ENCODE measurements around the gene IQGAP3. TPM values are rescaled to one million over a fixed set of nuclear protein-coding genes. Genes with fewer than 3 reads are reported as not detected.
"Not testable (repeated sequence)": the region's sequence is repeated elsewhere in the genome, so short reads cannot be mapped to it uniquely, and the experiment has no call there.

Gene IQGAP3
- total RNA-seq, 1 donor from 2014 or later, result 1.3 TPM

GRCh38 chr1:156612666-156613065, 40.3 kb upstream of the IQGAP3 start:
- Histone ChIP-seq H3K36me3 (no peaks in the 10 kb centered on the region), H3K27ac (no peak overlapping the region), H3K4me3 (no peak overlapping the region), H3K27me3 (peaks cover 7% of the 10 kb centered on the region), H3K4me1 (no peaks in the 10 kb centered on the region), H3K9me3 (no peaks in the 10 kb centered on the region)
- no peak for TF ChIP-seq CTCF (IDR thresholded peaks at IDR 0.05)
- ATAC-seq (no peak), DNase-seq (no peak)
- intact Hi-C loops (cut with DNase I), result no loop called here

GRCh38 chr1:156610072-156610471, 37.7 kb upstream of the IQGAP3 start:
- ATAC-seq; H3K9me3 ChIP-seq; H3K27me3 ChIP-seq; H3K4me3 ChIP-seq; H3K36me3 ChIP-seq; H3K27ac ChIP-seq; intact Hi-C loops (cut with DNase I); H3K4me1 ChIP-seq: not testable (repeated sequence)
- peak; percentile 23 for DNase-seq

DNA sequence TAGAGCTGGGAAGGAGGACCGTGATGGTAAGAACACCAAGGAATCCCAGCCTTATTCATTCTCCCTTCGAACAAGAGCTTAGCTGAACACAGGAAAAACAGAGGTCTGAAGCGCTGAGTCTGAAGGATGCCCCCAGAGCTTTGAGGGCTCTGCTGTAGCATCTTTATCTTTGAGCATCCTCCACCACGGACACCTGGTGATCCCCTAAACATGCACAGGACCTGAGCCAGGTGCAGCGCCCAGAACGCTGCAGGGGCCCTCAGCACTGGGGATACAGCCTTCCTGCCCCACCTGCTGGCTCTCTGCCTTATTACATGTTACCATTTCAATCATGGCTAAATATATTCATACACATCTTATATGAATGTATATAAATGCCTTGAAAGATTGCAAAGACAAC, 36.6 kb upstream of the IQGAP3 start:
- DNase-seq, result peak; percentile 52
- TF ChIP-seq CTCF (IDR thresholded peaks at IDR 0.05), result peak; percentile 33
- H3K4me1 ChIP-seq, result no peaks in the 10 kb centered on the region
- no peaks in the 10 kb centered on the region for H3K9me3 ChIP-seq
- no peaks in the 10 kb centered on the region for H3K36me3 ChIP-seq
- intact Hi-C loops (cut with DNase I), result no loop called here
- ATAC-seq, result peak; percentile 61
- peaks cover 7% of the 10 kb centered on the region for H3K27me3 ChIP-seq
- H3K4me3 ChIP-seq, result no peak overlapping the region
- no peak overlapping the region for H3K27ac ChIP-seq

DNA sequence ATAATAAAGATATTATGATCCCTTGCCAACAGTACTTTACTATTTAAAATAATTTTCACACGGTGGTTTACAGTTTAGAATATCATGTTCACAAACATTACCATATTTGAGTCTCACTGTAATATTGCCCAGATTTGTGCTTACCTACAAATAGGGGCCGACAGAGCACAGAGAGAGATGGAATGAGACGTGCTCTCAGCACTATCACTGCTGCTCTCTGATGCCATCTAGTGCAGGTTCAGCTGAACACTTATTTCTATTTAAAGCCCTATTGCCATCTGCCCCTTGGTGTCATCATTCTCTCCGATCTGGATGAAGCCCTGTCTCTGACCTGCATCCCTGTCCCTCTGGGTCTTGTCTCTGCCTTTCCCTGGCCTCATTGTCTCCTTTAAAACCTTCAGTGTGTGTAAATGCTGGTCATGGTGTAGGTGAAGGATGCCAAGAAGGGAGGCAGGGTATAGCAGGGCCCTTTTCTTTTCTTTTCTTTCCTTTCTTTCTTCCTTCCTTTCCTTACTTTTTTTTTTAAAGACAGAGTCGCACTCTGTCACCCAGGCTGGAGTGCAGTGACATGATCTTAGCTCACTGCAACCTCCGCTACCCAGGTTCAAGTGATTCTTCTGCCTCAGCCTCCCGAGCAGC, 35.8 kb upstream of the IQGAP3 start:
- H3K27me3 ChIP-seq, result peaks cover 7% of the 10 kb centered on the region

GRCh38 chr1:156607344-156607743, 35.0 kb upstream of the IQGAP3 start:
- H3K4me3 ChIP-seq; H3K27me3 ChIP-seq; H3K4me1 ChIP-seq; H3K9me3 ChIP-seq; intact Hi-C loops (cut with DNase I); H3K27ac ChIP-seq; H3K36me3 ChIP-seq; ATAC-seq: not testable (repeated sequence)
- peak; percentile 7 for DNase-seq

More for the DNA sequence above, 35.8 kb upstream of the IQGAP3 start:
- Histone ChIP-seq H3K27ac (no peak overlapping the region), H3K36me3 (no peaks in the 10 kb centered on the region), H3K9me3 (no peaks in the 10 kb centered on the region), H3K4me1 (no peaks in the 10 kb centered on the region), H3K4me3 (no peak overlapping the region)
- peak; percentile 80 for TF ChIP-seq CTCF (IDR thresholded peaks at IDR 0.05)
- intact Hi-C loops (cut with DNase I), result no loop called here
- ATAC-seq (peak; percentile 99), DNase-seq (peak; percentile 17)

GRCh38 chr1:156602557-156602993, 30.2 kb upstream of the IQGAP3 start:
- H3K4me1 ChIP-seq, result peaks cover 22% of the 10 kb centered on the region
- DNase-seq, result peak; percentile 5
- no peak overlapping the region for H3K27ac ChIP-seq
- intact Hi-C loops (cut with DNase I), result no loop called here
- H3K9me3 ChIP-seq, result no peaks in the 10 kb centered on the region
- H3K36me3 ChIP-seq, result peaks cover 12% of the 10 kb centered on the region
- TF ChIP-seq CTCF (IDR thresholded peaks at IDR 0.05), result peak; percentile 34
- no peak for ATAC-seq
- no peaks in the 10 kb centered on the region for H3K27me3 ChIP-seq
- no peak overlapping the region for H3K4me3 ChIP-seq

- intact Hi-C loops (cut with DNase I), result no loop called here
- peak overlapping the region; percentile 73 for H3K4me3 ChIP-seq
- H3K36me3 ChIP-seq, result peaks cover 19% of the 10 kb centered on the region
- no peak for TF ChIP-seq CTCF (IDR thresholded peaks at IDR 0.05)
- no peak for ATAC-seq
- H3K9me3 ChIP-seq, result no peaks in the 10 kb centered on the region
- peak overlapping the region; percentile 78 for H3K27ac ChIP-seq
- peaks cover 22% of the 10 kb centered on the region for H3K4me1 ChIP-seq
- no peaks in the 10 kb centered on the region for H3K27me3 ChIP-seq
- DNase-seq, result peak; percentile 35
Observed at GRCh38 chr1:156601892-156602291, 29.5 kb upstream of the IQGAP3 start.

Measured in upper lobe of right lung (tissue), 1 donor.